GM21723 (cell line): Measurements from ENCODE around the gene EFEMP2.
"Not testable (repeated sequence)": the region's sequence is repeated elsewhere in the genome, so short reads cannot be mapped to it uniquely, and the experiment has no call there.

Experiments
- ATAC-seq: cut with Tn5 transposase; IDR thresholded peaks from one replicate; pipeline ENCODE4 v1.9.1; 2021; ENCODE audit warnings: mild to moderate bottlenecking, moderate library complexity; ENCODE audit not compliant: unreplicated experiment

The EFEMP2 gene

GRCh38 chr11:65900899-65901180 is 28.2 kb upstream of the EFEMP2 start:
- no peak for ATAC-seq

- ATAC-seq, result peak; percentile 70
These were observed 27.7 kb upstream of the EFEMP2 start, which contains the start of gene FOSL1 for GRCh38 chr11:65900125-65900898. Gene FOSL1, minus strand, starts transcription at chr11:65900388. Its CDS starts 49 bp downstream, at chr11:65900339.

- ATAC-seq, result no peak
These were observed 26.9 kb upstream of the EFEMP2 start for GRCh38 chr11:65899356-65900124.

- ATAC-seq, result no peak
These were observed 26.2 kb upstream of the EFEMP2 start for GRCh38 chr11:65898656-65899355.

- no peak for ATAC-seq
These were observed 24.4 kb upstream of the EFEMP2 start for GRCh38 chr11:65897020-65897471.

DNA sequence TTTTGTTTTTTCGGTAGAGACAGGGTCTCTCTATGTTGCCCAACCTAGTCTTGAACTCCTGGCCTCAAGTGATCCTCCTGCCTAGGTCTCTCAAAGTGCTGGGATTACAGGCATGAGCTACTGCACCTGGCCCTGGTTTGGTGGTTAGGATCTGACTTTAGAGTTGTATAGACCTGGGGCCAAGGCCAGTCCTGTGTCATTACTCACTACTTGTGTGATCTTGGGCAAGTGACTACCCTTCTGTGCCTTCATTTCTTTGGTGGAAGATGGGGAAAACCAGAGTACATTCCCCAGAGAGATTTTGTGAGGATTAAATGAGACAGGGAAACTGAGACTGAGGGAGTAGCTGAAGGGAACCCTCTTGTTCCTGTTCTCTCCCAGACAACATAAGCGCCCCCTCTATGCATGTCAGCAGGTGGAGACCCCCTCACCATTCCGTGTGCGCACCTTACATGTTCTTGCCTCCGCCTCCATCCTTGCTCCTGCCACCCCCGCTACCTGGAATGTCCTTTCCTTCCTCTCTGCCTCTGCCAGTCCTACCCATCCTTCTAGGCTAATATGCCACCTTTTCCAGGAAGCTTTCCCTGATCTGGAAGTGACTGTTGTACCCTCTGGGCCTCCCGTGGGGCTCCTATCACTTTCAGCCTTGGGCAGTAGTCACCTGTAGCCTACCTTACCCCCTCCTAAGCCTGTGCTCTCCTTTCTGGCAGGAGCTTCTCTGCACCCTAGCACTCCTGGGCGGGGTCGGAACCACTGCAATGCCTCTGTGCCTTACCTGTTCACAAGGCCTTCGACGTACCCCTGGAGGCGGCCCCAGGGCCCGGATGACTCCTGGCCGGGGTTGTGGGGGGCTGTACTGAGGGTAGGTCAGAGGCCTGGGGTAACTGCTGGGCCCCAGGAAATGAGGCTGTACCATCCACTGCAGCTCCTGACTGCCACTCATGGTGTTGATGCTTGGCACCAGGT is 23.7 kb upstream of the EFEMP2 start:
- ATAC-seq, result no peak

DNA sequence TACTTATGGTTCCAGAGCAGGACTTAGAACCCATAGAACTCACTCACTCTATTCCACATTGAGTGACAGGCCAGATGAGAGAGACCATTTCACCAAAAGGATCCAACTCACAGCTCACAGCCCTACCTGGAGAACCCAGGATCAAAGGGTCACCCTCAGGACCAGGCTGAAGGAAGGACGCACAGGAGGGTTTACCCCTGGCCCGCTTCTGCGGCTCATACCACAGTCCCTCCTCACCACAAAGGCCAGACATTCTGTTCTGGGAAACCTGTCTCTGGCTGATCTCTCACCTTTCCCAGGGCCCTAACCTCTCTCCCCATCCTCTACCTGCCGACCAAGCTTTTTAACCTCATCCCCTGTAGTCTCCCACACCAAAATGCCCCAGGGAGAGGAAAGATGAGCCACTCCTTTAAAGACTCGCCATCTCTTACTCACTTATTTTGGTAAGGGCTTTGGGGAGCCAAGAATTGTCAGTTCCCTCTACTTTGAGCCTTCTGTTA is 22.9 kb upstream of the EFEMP2 start:
- ATAC-seq, result no peak

GRCh38 chr11:65894034-65894591 is 21.5 kb upstream of the EFEMP2 start:
- ATAC-seq, result no peak

DNA sequence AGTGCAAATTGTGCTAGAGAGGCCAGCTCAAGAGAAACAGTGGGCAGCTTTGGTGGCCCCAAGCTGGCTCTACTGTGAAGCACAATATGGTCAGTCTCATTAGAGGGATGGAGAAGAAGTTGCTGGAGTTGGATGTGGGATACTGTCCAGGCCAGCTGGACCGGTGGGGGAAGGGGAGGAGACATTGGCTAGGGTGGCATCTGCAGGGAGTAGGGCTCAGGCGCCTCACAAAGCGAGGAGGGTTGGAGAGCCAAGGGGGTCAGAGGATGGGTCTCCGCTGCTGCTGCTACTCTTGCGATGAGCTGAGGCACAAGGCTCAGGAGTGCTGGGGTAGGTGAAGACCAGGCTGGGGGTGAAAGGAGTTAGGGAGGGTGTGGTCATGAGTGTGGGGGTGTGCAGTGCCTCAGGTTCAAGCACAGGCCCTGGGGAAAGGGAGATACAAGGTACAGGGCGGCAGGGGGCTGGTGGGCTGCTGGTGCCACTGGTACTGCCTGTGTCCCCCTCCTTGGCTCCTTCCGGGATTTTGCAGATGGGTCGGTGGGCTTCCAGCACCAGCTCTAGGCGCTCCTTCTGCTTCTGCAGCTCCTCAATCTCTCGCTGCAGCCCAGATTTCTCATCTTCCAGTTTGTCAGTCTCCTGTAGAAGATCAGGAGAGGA is 20.2 kb upstream of the EFEMP2 start:
- no peak for ATAC-seq

DNA sequence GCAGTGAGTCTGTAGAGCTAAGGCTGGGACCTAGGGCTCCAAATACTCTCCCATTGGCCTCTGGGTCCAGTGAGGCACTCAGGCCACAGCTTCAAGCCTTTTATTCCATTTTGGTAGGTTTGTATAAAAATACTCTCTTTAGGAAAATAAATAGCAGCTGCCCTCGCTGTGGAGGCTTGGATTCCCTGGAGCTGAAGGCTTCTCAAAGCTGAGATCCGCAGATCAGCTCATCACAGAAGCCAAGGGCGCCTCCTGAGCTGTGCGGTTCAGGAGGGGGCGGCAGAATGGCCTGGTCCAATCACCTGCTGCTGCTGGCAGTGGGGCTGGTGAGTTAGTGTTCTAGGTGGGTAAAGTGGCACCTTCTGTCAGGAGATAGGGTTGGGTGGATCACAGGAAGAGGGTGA is 19.5 kb upstream of the EFEMP2 start:
- not testable (repeated sequence) for ATAC-seq

GRCh38 chr11:65891219-65892136 is 18.9 kb upstream of the EFEMP2 start:
- ATAC-seq, result no peak

GRCh38 chr11:65890324-65891218 is 18.0 kb upstream of the EFEMP2 start, which contains the start of gene CCDC85B:
Gene CCDC85B, plus strand, starts transcription at chr11:65890673. Its CDS starts 111 bp downstream, at chr11:65890784.
- peak; percentile 46 for ATAC-seq

DNA sequence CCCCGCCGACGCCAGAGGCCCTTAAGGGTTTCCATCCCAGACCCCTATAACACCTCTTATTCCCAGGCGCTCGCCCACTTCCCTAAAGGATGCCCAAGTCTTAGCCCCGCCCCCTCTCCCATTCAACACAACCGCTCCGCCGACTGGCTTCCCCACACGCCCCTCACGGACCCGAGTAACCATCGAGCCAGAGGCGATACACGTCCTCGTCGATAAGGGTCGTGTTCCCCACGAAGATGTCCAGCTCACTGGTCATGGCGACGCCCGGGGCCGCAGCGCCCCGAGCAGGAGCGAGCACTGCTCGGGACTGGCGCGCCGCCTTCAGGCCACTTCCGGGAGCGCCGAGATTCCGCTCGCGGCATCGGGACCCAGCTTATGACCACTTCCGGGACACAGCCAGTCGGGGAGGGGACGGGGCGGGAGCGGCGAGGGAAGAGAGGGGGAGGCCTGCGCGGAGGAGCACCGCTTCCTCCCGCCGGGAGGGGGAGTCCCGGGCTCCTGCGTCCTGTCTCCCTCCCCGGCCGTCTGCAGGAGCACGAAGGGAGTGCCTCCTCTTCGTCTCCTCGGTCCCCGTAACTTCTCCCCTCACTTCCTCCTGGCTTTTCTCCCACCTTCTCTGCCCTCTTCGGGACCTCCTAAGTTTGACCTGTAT is 15.7 kb upstream of the EFEMP2 start, which contains the start of gene FIBP:
Gene FIBP (minus strand): TSS at position 309 of the 652 bp plus-strand sequence. CDS start 53 bp downstream, at position 256.
- peak; percentile 48 for ATAC-seq

DNA sequence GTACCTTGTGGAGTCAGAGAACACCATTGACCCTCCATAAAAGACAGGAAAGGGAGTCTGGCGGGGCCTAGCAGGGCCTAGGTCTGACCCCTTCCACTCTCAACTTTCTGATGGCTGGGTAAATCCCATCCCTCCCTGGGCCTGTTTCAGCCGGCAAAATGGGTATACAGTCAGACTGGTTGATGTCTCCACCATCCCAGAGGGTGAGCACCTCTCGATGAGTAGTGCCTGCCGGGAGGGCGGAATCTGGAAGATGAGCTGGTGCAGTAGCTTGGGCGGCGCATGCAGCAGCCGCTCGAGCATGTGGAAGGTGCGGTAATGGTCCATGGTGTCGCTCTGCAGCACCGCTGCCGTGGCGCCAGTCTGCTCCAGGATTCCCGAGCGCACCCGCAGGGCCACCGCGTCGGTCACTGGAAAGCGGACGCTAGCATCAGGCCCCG is 15.1 kb upstream of the EFEMP2 start:
- ATAC-seq, result peak; percentile 4

- no peak for ATAC-seq
These were observed 14.5 kb upstream of the EFEMP2 start for GRCh38 chr11:65886826-65887722.
